ENCODE data around the gene RBM14. TPM values are rescaled to one million over a fixed set of nuclear protein-coding genes. Genes with fewer than 3 reads are reported as not detected.

RBM14 gene
- total and polyA plus RNA-seq, 2 of the 4 experiments (the other 2 are of a cell fraction) = 9.3 to 31.1 TPM

GRCh38 chr11:66569076-66569475 is 47.4 kb upstream of the RBM14 start:
- Histone ChIP-seq H2AK9ac (replicated peaks; ENCODE audit: low read depth, low read length, poor library complexity) (no peak overlapping the region), H4K5ac (ENCODE audit: low read depth, low read length) (no peak overlapping the region), H3K56ac (ENCODE audit: extremely low read depth, insufficient read depth, low read length) (no peak overlapping the region), H3K14ac (replicated peaks; ENCODE audit: low read depth, low read length) (no peak overlapping the region), H3K27ac (ENCODE audit: insufficient read depth, low read length) (no peak overlapping the region), H2AK5ac (ENCODE audit: low read depth, low read length) (no peak overlapping the region), H3K18ac (ENCODE audit: low read depth, low read length) (no peak overlapping the region), H3K9me3 (ENCODE audit: control insufficient read depth, insufficient read depth, low read length) (no peaks in the 10 kb centered on the region), H3K4me2 (ENCODE audit: low read depth, low read length) (no peak overlapping the region), H4K91ac (ENCODE audit: insufficient read depth, low read depth, low read length) (no peak overlapping the region), H3K4me3 (ENCODE audit: insufficient read depth, low read depth, low read length) (no peak overlapping the region), H3K23ac (ENCODE audit: low read depth, low read length) (no peak overlapping the region), H3K9ac (ENCODE audit: low read depth, low read length) (no peak overlapping the region), H3K27me3 (ENCODE audit: control insufficient read depth, insufficient read depth, low read length) (peaks cover 2% of the 10 kb centered on the region; the same call in 1 of the 2 replicates), H2BK20ac (ENCODE audit: low read depth, low read length) (no peak overlapping the region), H2BK120ac (ENCODE audit: low read depth, low read length) (no peak overlapping the region), H3K79me1 (ENCODE audit: low read depth in 1 of 2, low read length in 2 of 2) (no peaks in the 10 kb centered on the region), H3K4me1 (ENCODE audit: control insufficient read depth, insufficient read depth, low read length) (peaks cover 3% of the 10 kb centered on the region; the same call in 1 of the 2 replicates), H3K36me3 (ENCODE audit: control insufficient read depth, insufficient read depth, low read length) (peaks cover 3% of the 10 kb centered on the region; the same call in 1 of the 2 replicates), H2AFZ (replicated peaks; ENCODE audit: low read length, poor library complexity) (no peak overlapping the region), H2BK5ac (ENCODE audit: low read depth, low read length, poor library complexity, severe bottlenecking) (no peak overlapping the region), H2BK15ac (ENCODE audit: low read depth, low read length) (no peak overlapping the region), H4K8ac (ENCODE audit: low read depth in 2 of 2, low read length in 2 of 2) (no peak overlapping the region), H3K9me1 (ENCODE audit: insufficient read depth, low read length) (peaks cover 6% of the 10 kb centered on the region; the same call in 1 of the 2 replicates), H4K20me1 (ENCODE audit: insufficient read depth, low read length) (no peaks in the 10 kb centered on the region), H3K4ac (ENCODE audit: low read depth, low read length) (no peak overlapping the region)
- ATAC-seq (ENCODE audit: low read depth) (no peak), DNase-seq (no peak)
- in situ Hi-C loops (cut with MboI; ENCODE audit: low sequenced_read_pairs) = no loop called here
- dilution Hi-C loops (cut with HindIII; ENCODE audit: low sequenced_read_pairs, unreplicated experiment) = no loop called here
- TF ChIP-seq CTCF (conservative IDR thresholded peaks at IDR 0.05; ENCODE audit: low read depth, low read length) = no peak
- no peak for TF ChIP-seq BHLHE40 (IDR thresholded peaks at IDR 0.05; ENCODE audit: low read depth, low read length)
- no peak for TF ChIP-seq CEBPB (IDR thresholded peaks at IDR 0.05; ENCODE audit: low read depth, low read length)
- no peak for TF ChIP-seq POLR2A (IDR thresholded peaks at IDR 0.05; ENCODE audit: low read depth, low read length)
- no peak for TF ChIP-seq MAZ (IDR thresholded peaks at IDR 0.05; ENCODE audit: borderline replicate concordance, low read depth, low read length)
- no peak for TF ChIP-seq MAFK (IDR thresholded peaks at IDR 0.05; ENCODE audit: low read depth, low read length)
- ChIA-PET POLR2A (ENCODE audit: unreplicated experiment) (interaction anchor here (0.6 kb wide), 1 partner anchor 31 kb away, joined by 3 read pairs; no protein-coding TSS in a partner anchor), CTCF (interaction anchor here (0.8 to 1.0 kb wide), 2 partner anchors 25 to 109 kb away, joined by 4 read pairs; partner anchors contain the start of gene RBM4B)
- intact Hi-C loops (cut with micrococcal nuclease) = no loop called here
- 100% methylated on average over 1 of the region's 7 CpGs; no CpG with 5 or more reads in 1 of the 2 experiments for WGBS, 2 experiments (ENCODE audit: extremely low coverage in 2 of 2, insufficient read length in 1 of 2)
- no TSS peak for BruUV-seq (replicated peaks)

Data from IMR-90 (cell line).